ENCODE measurements around the gene AOC2. TPM values are rescaled to one million over a fixed set of nuclear protein-coding genes. Genes with fewer than 3 reads are reported as not detected.

Gene AOC2
- total and polyA plus RNA-seq, 2 of the 13 experiments (the other 11 are each of a cell fraction or from before 2014, with no cell fraction given): 1.2 to 3.3 TPM

DNA sequence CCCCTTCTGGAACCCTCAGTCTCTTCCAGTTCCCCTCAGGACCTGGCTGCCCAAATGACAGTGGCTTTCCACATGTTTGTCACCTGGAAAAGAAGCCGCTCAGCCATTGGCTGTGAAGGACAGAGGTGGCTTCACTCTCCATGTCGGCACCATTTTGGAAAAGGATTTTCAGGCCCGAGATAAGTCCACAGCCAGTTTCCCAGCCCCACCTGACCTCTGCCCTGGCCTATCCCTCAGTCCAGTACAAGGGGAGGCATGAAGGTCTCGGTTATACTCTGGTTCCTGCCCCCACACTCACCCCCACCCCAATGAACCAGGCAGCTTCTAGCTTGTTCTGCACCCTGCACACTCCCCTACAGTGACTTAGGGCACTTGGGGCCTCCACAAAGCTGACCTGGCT lies 21.8 kb downstream of the AOC2 start (continued):
- peak; percentile 73 for TF ChIP-seq ZNF883 (CRISPR knock-in tag; IDR thresholded peaks at IDR 0.05; ENCODE audit: not compliant biosample characterization)
- no peak for TF ChIP-seq SNAPC2 (CRISPR knock-in tag; IDR thresholded peaks at IDR 0.05)
- TF ChIP-seq TRIM24 (CRISPR knock-in tag; IDR thresholded peaks at IDR 0.05): no peak
- TF ChIP-seq SP1 (IDR thresholded peaks at IDR 0.05): no peak
- no peak for TF ChIP-seq SP1 (CRISPR knock-in tag; IDR thresholded peaks at IDR 0.05)
- TF ChIP-seq YEATS4 (CRISPR knock-in tag; IDR thresholded peaks at IDR 0.05; ENCODE audit: borderline replicate concordance): peak; percentile 30
- no peak for TF ChIP-seq BHLHE40 (IDR thresholded peaks at IDR 0.05; ENCODE audit: low read length)
- TF ChIP-seq, protein P1, sequence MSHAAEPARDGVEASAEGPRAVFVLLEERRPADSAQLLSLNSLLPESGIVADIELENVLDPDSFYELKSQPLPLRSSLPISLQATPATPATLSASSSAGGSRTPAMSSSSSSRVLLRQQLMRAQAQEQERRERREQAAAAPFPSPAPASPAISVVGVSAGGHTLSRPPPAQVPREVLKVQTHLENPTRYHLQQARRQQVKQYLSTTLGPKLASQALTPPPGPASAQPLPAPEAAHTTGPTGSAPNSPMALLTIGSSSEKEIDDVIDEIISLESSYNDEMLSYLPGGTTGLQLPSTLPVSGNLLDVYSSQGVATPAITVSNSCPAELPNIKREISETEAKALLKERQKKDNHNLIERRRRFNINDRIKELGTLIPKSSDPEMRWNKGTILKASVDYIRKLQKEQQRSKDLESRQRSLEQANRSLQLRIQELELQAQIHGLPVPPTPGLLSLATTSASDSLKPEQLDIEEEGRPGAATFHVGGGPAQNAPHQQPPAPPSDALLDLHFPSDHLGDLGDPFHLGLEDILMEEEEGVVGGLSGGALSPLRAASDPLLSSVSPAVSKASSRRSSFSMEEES (CRISPR knock-in tag; IDR thresholded peaks at IDR 0.05): no peak
- TF ChIP-seq, protein P2, sequence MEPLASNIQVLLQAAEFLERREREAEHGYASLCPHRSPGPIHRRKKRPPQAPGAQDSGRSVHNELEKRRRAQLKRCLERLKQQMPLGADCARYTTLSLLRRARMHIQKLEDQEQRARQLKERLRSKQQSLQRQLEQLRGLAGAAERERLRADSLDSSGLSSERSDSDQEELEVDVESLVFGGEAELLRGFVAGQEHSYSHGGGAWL (CRISPR knock-in tag; IDR thresholded peaks at IDR 0.05): no peak
- TF ChIP-seq, protein P3, sequence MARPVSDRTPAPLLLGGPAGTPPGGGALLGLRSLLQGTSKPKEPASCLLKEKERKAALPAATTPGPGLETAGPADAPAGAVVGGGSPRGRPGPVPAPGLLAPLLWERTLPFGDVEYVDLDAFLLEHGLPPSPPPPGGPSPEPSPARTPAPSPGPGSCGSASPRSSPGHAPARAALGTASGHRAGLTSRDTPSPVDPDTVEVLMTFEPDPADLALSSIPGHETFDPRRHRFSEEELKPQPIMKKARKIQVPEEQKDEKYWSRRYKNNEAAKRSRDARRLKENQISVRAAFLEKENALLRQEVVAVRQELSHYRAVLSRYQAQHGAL (CRISPR knock-in tag; IDR thresholded peaks at IDR 0.05; ENCODE audit: not compliant biosample characterization): no peak
- TF ChIP-seq, protein P4, sequence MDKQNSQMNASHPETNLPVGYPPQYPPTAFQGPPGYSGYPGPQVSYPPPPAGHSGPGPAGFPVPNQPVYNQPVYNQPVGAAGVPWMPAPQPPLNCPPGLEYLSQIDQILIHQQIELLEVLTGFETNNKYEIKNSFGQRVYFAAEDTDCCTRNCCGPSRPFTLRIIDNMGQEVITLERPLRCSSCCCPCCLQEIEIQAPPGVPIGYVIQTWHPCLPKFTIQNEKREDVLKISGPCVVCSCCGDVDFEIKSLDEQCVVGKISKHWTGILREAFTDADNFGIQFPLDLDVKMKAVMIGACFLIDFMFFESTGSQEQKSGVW (CRISPR knock-in tag; IDR thresholded peaks at IDR 0.05; ENCODE audit: borderline replicate concordance): no peak
- no peak for TF ChIP-seq THYN1 (CRISPR knock-in tag; IDR thresholded peaks at IDR 0.05; ENCODE audit: borderline replicate concordance, low read depth)
- TF ChIP-seq TMF1 (CRISPR knock-in tag; IDR thresholded peaks at IDR 0.05; ENCODE audit: low read depth): no peak
- TF ChIP-seq SP140L (CRISPR knock-in tag; IDR thresholded peaks at IDR 0.05; ENCODE audit: borderline replicate concordance): no peak
- TF ChIP-seq CAMTA2 (CRISPR knock-in tag; IDR thresholded peaks at IDR 0.05; ENCODE audit: borderline replicate concordance): no peak
- TF ChIP-seq, protein P5, sequence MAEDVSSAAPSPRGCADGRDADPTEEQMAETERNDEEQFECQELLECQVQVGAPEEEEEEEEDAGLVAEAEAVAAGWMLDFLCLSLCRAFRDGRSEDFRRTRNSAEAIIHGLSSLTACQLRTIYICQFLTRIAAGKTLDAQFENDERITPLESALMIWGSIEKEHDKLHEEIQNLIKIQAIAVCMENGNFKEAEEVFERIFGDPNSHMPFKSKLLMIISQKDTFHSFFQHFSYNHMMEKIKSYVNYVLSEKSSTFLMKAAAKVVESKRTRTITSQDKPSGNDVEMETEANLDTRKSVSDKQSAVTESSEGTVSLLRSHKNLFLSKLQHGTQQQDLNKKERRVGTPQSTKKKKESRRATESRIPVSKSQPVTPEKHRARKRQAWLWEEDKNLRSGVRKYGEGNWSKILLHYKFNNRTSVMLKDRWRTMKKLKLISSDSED (CRISPR knock-in tag; IDR thresholded peaks at IDR 0.05): no peak
- no peak for TF ChIP-seq ZNF343 (CRISPR knock-in tag; IDR thresholded peaks at IDR 0.05)
- TF ChIP-seq ZNF337 (CRISPR knock-in tag; IDR thresholded peaks at IDR 0.05; ENCODE audit: borderline replicate concordance, low read depth): 0 out of 2 replicates have a peak, but pooled peaks have one; percentile 22
- TF ChIP-seq, protein P6, sequence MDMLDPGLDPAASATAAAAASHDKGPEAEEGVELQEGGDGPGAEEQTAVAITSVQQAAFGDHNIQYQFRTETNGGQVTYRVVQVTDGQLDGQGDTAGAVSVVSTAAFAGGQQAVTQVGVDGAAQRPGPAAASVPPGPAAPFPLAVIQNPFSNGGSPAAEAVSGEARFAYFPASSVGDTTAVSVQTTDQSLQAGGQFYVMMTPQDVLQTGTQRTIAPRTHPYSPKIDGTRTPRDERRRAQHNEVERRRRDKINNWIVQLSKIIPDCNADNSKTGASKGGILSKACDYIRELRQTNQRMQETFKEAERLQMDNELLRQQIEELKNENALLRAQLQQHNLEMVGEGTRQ (IDR thresholded peaks at IDR 0.05; ENCODE audit: low read depth, low read length): no peak
- TF ChIP-seq, protein P6 (CRISPR knock-in tag; IDR thresholded peaks at IDR 0.05; ENCODE audit: borderline replicate concordance): 0 out of 2 replicates have a peak, but pooled peaks have one; percentile 10
- no peak for TF ChIP-seq SNAI1 (CRISPR knock-in tag; IDR thresholded peaks at IDR 0.05; ENCODE audit: borderline replicate concordance)
- TF ChIP-seq KLF9 (CRISPR knock-in tag; IDR thresholded peaks at IDR 0.05; ENCODE audit: low read depth): no peak
- no peak for TF ChIP-seq ZNF484 (CRISPR knock-in tag; IDR thresholded peaks at IDR 0.05; ENCODE audit: borderline replicate concordance, low read depth)
- TF ChIP-seq ZNF160 (CRISPR knock-in tag; IDR thresholded peaks at IDR 0.05): no peak

Measured in HepG2 (cell line).